Prostate gland (tissue), 2 donors: ENCODE measurements around the gene DNAJB4.

Source experiments
- POLR2AphosphoS5 ChIP-seq: sonication (generic); formaldehyde crosslinking; IDR thresholded peaks from one replicate; pipeline ENCODE4 v1.6.1; 2017; ENCODE audit warnings: antibody characterized with exemption
- TF ChIP-seq, protein P1 (sequence below), 4 experiments: fragments of 200-600 bp in 2 of 4; fragments of 450-650 bp in 2 of 4; sonication (generic) in 2 of 4; IDR thresholded peaks; 1 replicate in 3 of 4; 2 replicates in 1 of 4; pipeline ENCODE4 v1.5.1; 2016 to 2019; ENCODE audit warnings: antibody characterized with exemption in 4 of 4, mild to moderate bottlenecking in 2 of 4, moderate library complexity in 2 of 4

DNA sequence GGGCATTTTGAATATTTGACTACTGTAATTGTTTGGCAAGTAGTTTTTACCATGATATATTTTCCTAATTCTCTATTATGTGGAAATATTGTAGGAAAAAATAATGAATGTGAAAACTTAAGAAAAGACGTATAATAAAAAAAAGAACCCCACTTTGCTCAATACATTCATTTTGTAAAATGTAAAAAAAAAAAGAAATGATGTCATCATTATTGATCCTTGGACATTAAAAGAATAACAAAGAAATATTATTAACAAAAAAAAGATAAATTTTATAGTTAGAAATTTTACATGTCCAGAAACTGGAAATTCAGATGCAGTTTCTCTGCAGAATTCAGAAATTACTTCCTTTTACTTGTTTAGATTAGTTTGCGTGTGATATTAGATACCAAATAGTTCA lies 46.3 kb downstream of the DNAJB4 start:
- TF ChIP-seq, protein P1, sequence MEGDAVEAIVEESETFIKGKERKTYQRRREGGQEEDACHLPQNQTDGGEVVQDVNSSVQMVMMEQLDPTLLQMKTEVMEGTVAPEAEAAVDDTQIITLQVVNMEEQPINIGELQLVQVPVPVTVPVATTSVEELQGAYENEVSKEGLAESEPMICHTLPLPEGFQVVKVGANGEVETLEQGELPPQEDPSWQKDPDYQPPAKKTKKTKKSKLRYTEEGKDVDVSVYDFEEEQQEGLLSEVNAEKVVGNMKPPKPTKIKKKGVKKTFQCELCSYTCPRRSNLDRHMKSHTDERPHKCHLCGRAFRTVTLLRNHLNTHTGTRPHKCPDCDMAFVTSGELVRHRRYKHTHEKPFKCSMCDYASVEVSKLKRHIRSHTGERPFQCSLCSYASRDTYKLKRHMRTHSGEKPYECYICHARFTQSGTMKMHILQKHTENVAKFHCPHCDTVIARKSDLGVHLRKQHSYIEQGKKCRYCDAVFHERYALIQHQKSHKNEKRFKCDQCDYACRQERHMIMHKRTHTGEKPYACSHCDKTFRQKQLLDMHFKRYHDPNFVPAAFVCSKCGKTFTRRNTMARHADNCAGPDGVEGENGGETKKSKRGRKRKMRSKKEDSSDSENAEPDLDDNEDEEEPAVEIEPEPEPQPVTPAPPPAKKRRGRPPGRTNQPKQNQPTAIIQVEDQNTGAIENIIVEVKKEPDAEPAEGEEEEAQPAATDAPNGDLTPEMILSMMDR (IDR thresholded peaks at IDR 0.05): no peak
- no peak for TF ChIP-seq POLR2AphosphoS5
